CD4-positive, alpha-beta T cell treated with Interleukin-15 for 4 hours (primary cell): ENCODE results near the gene STK35.
"Not testable (repeated sequence)": the region's sequence is repeated elsewhere in the genome, so short reads cannot be mapped to it uniquely, and the experiment has no call there.

ENCODE experiments used
- DNase-seq: peaks from one replicate; pipeline ENCODE4 v3.0.0-alpha.2; 2020; ENCODE audit warnings: low spot score

Gene STK35

DNA sequence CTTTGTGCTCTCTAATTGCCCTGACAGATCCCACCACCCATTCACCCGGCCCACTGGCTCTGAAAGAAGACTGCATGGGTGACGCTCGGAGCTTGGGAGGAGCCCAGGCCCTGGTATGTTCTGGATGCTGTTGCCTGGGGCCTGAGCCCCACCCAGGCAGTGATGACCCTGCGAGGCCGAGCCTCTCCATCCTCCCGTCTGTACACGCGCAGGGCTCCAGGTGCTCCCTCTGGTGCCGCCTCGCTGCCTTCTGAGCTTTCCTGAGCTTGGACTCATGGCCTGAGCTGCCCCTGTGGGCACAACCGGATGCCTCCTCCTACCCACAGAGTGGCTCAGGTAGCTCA lies 61.2 kb downstream of the STK35 start:
- no peak for DNase-seq

DNA sequence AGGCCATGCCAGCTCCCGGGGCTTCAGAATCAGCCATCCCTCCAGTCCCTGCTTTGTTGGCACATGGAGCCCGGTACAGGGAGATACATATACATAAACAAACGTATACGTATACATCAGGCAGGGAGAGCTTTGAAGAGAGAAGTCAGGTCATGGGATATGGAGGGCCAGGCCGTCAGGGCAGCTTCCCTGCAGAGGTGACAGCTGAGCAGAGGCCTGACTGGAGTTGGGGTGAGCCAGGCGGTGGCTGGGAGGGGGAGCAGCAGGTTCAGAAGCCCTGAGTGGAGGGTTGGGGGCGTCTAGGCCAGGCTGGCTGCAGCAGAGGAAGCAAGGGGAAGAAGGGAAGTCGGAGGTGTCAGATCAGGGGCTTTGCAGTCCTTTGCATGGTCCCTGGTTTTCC lies 61.7 kb downstream of the STK35 start:
- no peak for DNase-seq

DNA sequence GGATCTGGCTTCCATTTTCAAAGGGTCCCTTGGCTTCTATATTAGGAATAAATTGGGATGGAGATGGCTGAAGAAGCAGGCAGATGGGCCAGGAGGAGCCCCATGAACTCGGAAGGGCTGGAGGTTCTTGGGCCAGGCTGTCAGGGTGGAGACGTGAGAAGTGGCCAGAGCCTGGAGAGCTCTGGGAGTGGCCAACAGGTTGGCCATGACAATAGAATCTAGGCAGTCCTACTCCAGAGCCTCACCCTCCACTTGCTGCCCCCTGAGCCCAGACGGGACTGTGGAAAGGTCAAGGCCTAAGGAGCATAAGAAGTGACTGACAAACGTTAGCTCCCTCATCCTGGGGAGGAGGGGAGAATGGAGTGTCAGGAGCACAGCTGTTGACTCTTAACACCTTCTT lies 62.1 kb downstream of the STK35 start:
- DNase-seq: no peak

DNA sequence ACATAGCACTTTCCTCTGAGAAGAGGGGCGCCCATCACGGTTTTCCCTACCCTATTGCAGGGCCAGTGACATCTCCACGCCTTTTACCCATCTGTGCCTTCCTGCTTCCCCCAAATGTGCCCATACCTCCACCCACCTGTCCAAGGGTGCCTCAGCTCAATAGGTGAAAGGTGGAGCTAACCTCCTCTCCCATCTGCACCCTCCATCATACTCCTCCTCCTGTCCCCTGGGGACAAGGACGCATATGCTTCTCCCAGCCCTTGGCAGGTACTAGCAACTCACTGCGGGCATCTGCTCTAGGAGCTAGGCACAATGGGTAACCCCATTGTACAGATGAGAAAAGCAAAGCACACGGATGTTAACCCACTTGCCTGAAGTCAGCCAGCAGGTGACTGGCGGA lies 62.8 kb downstream of the STK35 start:
- no peak for DNase-seq

DNA sequence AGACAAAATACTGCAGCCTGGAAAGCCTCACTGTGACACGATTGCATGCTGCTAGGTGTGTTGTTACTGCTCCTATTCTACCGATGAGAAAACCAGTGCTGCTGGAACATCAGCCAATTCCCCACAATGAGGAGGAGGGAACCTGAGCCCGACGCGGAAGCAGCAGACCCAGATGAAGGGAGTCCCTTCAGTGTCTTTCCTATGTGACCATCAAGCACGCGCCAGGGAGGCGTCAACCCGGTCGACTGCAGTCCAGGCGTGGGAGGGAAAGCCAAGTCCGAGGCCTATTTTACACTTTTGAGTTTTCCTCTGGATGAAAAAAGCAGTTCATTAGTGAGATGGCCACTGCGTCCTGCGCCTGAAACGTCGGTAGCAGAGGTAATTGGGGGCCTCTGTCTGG lies 63.3 kb downstream of the STK35 start:
- DNase-seq: no peak

DNA sequence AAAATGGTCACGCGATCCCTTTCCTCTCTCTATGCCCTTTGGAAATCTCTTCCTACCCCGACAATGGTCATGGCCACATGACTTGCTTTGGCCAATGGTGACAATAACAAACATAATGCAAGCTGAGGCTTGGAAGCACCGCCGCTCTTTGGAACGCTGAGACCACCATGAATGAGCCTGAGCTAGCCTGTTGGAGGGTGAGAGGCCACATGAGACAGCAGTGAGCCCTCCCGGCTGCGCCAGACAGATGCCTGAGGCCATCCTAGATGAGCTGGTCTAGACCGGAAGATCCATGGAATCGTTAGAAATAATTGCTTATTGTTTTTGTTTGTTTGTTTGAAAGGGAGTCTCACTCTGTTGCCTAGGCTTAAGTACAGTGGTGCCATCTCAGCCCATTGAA lies 64.2 kb downstream of the STK35 start:
- DNase-seq: no peak

DNA sequence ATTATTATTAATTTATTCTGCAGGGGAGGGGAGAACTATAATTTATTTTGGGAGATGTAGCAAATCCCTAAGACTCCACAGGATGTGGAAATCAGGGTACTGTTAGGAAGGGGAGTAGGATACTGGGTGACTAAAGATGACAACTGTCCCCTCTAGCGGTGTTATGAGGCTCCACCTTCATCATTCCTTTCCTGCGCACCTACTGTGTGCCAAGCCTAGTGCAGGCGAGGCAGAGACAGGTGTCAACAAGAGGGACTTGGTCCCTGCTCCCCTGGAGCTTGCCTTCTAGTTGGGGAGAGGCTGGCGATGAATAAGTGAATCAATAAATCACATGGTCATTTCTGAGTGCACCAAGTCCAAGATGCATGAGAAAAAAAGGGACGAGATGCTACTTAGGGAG lies 65.5 kb downstream of the STK35 start:
- DNase-seq: no peak

DNA sequence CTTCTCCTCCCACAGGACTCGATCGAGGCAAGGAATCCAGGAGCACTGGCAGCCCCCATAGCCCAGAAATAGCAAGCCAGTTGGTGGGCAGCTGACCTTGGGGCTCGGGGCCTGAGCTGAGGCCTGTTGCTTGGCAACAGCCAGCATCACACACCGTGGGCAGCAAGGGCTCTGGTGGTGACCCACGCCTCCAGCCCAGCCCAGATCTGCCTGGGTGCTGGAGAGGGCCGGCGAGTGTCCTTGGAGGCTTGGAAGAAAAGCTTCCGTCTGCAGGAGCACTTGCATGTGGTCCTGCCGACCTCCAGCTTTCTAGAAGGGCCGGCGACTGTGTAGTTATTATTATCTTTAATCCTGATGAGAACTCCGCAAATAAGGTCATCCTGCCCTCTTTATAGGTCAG lies 67.3 kb downstream of the STK35 start:
- DNase-seq: no peak

DNA sequence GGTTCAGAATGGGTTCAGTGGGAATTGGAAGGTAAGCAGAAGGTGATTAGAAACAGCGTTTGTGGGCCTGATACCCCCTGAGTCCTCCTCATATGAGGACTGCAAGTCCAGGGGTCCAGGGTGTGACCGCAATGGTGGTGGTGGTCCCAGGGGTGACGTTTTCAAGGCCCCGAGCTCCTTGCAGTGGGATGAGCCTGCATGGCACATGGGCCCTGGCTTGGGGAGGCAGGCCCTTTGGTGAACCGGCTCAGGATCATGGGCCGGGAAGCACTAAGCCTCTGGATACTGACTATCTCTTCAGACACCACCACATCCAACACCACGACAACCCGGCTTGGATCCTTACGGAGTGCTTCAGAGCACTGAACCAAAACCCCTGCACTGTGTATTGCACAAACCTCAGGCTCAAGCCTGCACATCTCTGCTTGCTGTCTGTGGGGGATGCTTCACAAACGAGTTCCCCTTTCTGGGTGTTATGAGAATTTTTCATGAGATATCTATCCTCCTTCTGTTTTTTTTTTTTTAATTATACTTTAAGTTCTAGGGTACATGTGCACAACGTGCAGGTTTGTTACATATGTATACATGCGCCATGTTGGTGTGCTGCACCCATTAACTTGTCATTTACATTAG lies 67.9 kb downstream of the STK35 start:
- DNase-seq: no peak

DNA sequence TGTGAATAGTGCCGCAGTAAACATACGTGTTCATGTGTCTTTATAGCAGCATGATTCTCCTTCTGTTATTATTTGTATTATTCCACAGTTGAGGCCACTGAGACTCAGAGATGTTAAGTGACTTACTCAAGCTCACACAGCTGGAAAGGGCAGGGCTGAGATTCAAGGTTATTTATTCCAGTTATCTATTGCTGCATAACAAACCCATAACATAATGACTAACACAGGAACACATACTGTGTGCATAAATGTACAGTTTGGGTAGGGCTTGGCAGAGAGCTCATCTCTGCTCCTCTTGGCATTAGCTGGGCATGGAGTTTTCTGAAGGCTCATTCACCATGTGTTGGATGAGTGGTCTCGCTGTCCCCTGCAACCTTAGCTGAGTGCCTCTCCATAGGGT lies 68.8 kb downstream of the STK35 start:
- DNase-seq: no peak

DNA sequence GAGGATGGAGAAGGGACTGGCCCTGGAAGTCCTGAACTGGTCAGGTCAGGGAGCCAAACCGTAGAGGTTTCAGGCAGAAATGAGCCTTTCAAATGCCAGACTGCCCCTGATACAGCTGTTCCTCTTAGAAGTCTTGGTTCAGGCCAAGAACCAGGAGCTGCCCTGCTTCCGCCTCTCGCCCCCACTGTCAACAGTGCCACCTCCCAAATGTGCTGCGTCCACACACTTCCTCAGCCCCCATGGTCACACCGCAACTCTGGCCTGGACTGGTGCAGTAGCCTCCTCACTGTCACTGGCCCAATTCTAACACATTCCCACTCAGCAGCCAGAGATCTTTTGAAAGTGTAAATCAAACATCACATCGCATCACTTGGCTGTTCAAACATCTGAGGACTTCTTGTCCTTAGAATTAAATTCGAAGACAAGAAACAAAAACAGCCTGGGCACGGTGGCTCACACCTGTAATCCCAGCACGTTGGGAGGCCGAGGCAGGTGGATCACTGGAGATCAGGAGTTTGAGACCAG lies 69.7 kb downstream of the STK35 start:
- DNase-seq: no peak

DNA sequence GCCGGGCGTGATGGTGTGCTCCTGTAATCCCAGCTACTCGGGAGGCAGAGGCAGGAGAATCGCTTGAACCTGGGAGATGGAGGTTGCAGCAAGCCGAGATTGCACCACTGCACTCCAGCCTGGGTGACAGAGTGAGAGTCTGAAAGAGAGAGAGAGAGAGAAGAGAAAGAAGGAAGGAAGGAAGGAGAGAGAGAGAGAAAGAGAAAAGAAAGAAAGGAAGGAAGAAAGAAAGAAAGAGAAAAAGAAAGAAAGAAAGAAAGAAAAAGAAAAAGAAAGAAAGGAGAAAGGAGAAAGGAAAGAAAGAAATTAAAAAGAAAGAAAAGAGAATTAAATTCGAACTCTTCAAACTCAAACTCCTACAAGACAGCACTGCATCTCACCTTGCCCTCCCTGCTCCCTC lies 70.2 kb downstream of the STK35 start:
- not testable (repeated sequence) for DNase-seq

DNA sequence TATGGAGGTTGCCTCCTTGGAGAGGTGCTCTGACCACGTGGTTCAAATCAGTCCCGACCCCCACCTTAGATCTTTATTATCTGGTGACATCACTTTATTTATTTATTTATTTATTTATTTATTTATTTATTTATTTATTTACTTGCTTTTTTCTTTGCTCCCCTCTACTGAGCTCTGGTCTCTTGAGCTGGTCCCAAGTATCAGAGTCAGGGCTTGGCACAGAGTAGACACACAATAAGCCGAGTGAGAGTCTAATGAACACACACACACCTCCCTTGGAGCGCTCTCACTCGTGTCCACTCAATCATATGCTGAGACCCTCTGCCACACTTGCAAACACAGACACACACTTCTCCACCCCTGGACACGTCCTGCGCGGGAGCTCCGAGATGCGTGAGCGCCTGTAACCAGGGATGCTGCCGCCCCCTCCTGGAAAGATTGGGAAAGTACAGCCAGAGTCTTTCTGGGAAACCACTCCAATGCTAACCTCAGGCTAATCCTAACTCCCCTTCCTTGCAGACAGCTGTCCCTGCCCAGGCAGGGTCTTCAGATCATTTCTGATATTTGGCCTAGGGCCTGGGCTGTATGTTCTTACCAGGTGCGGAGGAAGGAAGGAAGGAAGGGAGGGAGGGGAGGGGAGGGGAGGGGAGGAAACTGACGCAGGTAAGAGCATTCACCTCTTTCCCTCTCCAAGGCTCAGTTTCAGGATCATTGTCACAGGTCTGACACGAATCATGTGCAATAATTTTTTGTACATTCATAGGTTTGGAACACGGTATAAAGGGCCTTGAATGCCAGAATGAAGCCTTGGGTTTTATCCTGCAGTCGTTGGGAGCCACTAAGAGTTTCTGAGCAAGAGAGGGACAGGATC lies 70.9 kb downstream of the STK35 start:
- DNase-seq: peak; percentile 67

DNA sequence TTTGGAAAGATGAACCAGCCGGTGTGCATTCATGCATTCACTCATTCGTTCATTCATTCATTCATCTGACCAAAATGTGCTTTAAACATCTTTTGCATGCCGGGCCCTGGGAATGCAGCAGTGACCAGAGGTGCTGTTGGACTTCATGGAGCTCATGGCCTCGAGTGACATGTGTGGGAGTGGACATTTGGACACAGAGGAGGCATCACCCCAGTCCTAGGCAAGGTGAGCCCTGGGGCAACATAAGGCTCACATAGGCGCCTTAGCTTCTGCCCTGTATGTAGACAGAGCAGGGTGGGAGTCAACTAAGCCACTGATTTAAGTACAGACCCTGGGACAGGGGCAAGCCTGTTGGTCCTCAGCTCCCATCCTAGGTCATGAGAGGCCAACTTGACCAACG lies 71.6 kb downstream of the STK35 start:
- no peak for DNase-seq

DNA sequence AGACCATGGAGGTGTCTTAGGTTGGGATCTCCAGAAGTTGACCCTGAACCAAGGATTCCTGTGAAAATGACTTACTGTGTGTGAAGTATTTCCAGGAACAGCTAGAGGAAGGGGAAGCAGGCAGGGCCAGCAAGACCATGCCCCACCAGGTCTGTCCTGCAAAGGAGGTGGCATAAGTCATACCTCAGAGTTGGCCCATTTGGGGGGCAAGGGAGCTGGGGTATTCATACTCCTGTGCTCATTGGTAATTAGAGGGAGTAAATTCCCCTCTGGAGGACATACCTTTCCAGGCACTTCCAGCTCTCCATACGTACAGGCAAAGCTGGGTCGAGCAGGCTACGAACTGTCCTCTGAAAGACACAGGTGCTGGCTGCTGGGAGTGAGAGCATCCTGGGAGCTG lies 72.4 kb downstream of the STK35 start:
- no peak for DNase-seq

DNA sequence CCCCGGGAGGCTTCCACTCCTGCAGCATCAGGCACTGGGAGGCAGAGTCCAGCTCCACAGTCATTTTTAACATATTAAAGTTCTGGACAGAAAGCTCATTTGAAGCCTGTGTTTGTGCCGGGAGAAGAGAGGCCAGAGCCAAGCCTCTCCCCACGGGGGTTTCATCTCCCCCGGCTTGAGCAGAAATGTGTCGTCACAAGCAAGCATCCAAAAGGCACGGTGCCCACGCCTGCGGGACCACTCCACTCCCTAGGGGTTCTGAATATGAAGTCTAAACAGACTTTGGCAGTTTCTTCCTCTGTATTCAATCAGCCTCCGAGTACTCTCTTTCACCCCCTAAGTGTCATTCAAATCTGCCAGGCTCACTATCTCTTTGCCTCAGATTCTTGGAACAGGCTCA lies 75.3 kb downstream of the STK35 start:
- no peak for DNase-seq

DNA sequence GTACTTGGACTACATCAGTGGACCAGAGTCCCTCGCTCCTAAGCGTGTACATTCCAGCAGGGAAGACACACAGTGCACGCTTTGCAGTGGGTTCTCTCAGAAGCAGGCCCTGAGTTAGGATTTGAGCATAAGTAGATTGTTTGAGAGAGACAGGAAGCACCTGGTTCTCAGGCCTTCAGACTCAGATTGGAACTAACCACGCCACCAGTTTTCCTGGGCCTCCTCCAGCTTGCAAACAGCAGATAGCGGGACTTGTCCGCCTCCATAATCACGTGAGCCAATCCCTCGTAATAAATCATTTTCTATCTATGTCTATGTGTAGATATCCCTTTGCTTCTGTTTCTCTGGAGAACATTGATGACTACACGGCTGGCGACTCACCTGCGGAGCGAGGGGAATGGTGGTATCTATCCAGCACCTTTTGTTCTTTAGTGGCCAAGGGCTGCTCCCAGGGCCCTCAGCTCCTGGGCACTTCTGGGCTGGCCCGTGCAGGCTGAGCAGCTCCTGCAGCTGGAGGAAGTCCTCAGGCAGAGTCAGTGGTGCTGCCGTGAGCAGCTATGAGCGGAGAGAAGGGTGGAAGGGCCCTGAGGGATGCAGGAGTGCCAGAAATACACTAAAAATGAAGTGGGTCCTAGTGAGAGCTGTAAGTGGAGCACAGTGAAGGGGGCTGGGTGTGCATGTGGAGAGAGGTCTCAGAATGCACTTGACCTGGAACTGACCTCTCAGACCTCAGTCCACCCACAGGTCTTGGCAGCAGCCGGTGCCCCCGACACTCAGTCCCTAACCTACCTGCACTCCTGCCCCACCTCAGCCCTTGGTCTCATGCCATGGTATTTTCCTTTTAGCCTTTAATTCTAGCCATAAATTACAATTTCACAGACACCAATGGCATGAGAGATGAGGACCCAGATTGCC lies 76.9 kb downstream of the STK35 start:
- DNase-seq: no peak

DNA sequence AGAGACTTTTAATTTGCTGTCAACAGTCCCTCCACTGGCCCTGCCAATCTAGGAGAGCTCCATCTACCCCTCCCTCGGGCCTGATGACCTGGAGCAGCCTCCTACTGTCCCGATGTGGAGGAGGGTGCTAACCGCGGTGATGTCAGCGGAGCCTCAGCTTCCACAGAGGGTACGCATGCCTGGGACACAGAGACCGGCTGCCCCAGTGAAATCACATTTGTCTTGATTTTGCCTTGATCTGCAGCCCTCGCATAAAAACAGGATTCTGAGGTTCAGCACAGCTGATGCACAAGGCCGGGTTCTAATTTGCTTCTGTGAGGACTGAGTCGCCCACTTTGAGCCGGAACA lies 77.6 kb downstream of the STK35 start:
- DNase-seq: no peak

DNA sequence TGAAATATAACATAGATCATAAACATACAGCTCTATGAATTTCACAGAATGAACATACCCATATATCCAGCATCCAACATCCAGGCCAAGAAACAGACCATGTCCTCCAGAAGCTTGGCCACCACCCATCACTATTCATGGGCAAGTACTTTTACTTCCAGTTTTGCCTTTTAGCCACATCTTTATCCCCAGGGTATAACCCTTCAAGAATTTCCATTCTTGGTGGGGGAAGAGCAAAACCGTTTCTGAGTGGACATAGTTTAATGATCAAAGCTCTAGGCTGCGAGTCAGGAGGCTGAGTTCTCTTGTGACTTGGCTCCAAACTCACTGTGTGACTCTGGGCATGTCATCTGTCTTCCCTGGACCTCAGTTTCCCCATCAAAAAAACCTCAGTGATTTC lies 78.3 kb downstream of the STK35 start:
- DNase-seq: no peak

DNA sequence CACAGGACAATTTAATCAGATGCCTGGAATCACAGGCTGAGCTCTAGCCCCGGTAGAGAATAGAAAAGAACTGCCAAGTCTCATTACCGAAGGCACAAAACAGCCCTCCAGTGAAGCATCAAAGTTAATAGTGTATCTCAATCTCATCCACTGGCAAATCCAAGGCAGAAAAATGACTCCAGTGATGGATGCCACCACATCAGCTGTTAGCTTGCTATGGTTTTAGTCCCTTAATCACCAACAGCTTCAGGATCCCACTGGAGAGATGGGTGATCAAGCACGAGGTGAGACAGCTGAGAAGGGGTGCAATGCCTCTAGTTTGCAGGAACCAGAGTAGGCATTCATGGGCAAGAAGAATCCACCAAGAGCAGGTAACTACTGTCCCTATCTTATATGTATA lies 81.8 kb downstream of the STK35 start:
- no peak for DNase-seq

DNA sequence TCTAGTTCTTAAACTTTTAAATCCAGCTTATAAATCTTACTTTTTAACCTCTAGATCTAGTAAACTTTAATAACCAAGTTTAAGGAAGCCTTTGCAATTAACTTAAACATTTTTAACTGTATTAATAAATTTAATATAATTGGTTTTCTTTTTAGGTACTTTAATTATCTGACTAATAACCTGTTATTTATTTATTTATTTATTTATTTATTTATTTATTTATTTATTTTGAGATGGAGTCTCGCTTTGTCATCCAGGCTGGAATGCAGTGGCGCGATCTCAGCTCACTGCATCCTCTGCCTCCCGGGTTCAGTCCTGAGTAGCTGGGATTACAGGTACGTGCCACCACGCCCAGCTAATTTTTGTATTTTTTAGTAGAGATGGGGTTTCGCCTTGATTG lies 83.3 kb downstream of the STK35 start:
- DNase-seq: not testable (repeated sequence)

DNA sequence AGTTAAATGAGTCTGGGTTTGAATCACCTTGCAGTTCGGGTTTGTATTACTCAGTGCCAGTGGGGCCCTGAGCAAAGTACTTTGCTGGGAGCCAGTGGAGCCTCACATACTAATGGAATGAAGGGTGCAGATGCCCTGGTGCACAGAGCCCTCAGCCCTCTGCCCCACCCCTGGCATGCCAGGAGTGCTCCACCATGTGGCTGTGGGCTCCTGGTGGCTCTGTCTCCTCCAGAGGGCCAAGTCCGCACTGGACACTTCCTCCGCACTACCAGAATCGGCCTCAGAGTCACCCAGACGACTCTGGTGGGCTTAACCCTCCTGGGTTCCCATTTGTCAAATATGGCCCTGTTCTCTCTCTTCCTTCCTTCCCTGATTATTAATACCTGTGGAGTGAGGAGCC lies 94.0 kb downstream of the STK35 start:
- DNase-seq: no peak

DNA sequence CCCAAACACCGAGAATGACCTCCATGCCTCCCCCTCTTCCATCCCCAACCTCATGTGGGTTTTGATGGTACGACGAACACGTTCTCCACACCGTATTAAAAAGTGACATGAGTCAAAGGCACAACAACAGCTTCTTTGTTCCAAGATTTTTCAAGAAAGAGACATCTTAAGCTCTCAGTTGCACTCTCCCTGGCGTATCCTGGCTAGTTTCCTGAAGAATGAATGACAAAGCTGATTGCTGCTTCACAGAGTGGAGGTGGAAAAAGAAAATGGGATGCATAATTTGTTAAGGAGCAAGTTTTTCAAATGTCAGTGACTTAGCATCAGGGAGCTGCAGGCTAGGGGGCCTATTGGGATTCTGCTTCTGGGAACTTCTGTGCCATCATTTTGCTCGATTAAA lies 95.5 kb downstream of the STK35 start:
- DNase-seq: no peak
